DND-41 (cell line): ENCODE results near the gene HRH2.
A peak's percentile ranks its signal among the peaks of the same experiment; 100 is the strongest.

Experiments used
- ATAC-seq: fragments of 200-7000 bp; cut with Tn5 transposase; 3 replicates; pipeline ENCODE4 v1.9.1; 2021; ENCODE audit warnings: low read depth; ENCODE audit not compliant: insufficient read depth
- DNase-seq: peaks from one replicate; pipeline ENCODE4 v3.0.0-alpha.2; 2020
- H2AFZ ChIP-seq: 2 replicates; pipeline ENCODE4 v1.6.0; 2012; ENCODE audit warnings: low read depth, low read length
- H3K27ac ChIP-seq: 2 replicates; pipeline ENCODE4 v1.5.1; 2012; ENCODE audit warnings: low read length, inconsistent platforms
- H3K27me3 ChIP-seq: fragments of 200-600 bp; sonication (generic); 2 replicates; pipeline ENCODE4 v1.6.0; 2012; ENCODE audit warnings: low read length, mild to moderate bottlenecking, inconsistent platforms; ENCODE audit not compliant: insufficient read depth, poor library complexity
- H3K36me3 ChIP-seq: 2 replicates; pipeline ENCODE4 v1.5.1; 2012; ENCODE audit warnings: low read length, inconsistent platforms; ENCODE audit not compliant: insufficient read depth
- H3K4me1 ChIP-seq: 2 replicates; pipeline ENCODE4 v1.5.1; 2012; ENCODE audit warnings: mild to moderate bottlenecking, low read length; ENCODE audit not compliant: insufficient read depth
- H3K4me2 ChIP-seq: 2 replicates; pipeline ENCODE4 v1.6.0; 2012; ENCODE audit warnings: mild to moderate bottlenecking, moderate library complexity, low read length, inconsistent platforms; ENCODE audit not compliant: insufficient read depth
- H3K4me3 ChIP-seq, 2 experiments: fragments of 200-600 bp in 1 of 2; shearing (Covaris generic) in 1 of 2; 2 replicates each; pipeline ENCODE4 v1.5.1; 2012 to 2016; ENCODE audit warnings: inconsistent platforms in 2 of 2, low read length in 2 of 2, mild to moderate bottlenecking in 2 of 2, low read depth in 1 of 2, moderate library complexity in 1 of 2
- H3K79me2 ChIP-seq: 2 replicates; pipeline ENCODE4 v1.6.0; 2012; ENCODE audit warnings: low read length, inconsistent platforms; ENCODE audit not compliant: insufficient read depth
- H3K9ac ChIP-seq: 2 replicates; pipeline ENCODE4 v1.6.0; 2012; ENCODE audit warnings: low read depth, mild to moderate bottlenecking, inconsistent platforms, low read length, moderate library complexity
- H3K9me3 ChIP-seq: 2 replicates; pipeline ENCODE4 v1.5.1; 2012; ENCODE audit warnings: low read length, moderate library complexity, mild to moderate bottlenecking, inconsistent platforms; ENCODE audit not compliant: insufficient read depth, severe bottlenecking
- H4K20me1 ChIP-seq: 2 replicates; pipeline ENCODE4 v1.6.0; 2012; ENCODE audit warnings: low read length; ENCODE audit not compliant: insufficient read depth
- CTCF ChIP-seq: IDR thresholded peaks from 2 replicates; pipeline ENCODE4 v1.5.1; 2012; ENCODE audit warnings: borderline replicate concordance, low read length, moderate library complexity, mild to moderate bottlenecking; ENCODE audit not compliant: poor library complexity, severe bottlenecking; ENCODE audit errors: extremely low read depth
- EZH2 ChIP-seq: IDR thresholded peaks from 3 replicates; pipeline ENCODE4 v1.6.1; 2012; ENCODE audit warnings: borderline replicate concordance, low read depth, mild to moderate bottlenecking, moderate library complexity, low read length, inconsistent platforms; ENCODE audit not compliant: severe bottlenecking

The HRH2 gene

GRCh38 chr5:175728316-175728715, 70.4 kb downstream of the HRH2 start:
- H3K4me1 ChIP-seq, result no peaks in the 10 kb centered on the region
- H4K20me1 ChIP-seq, result peaks cover 5% of the 10 kb centered on the region
- TF ChIP-seq CTCF (no peak), EZH2 (no peak)
- no peak overlapping the region for H3K4me3 ChIP-seq
- no peak overlapping the region for H3K27ac ChIP-seq
- H3K27me3 ChIP-seq, result no peaks in the 10 kb centered on the region
- no peak overlapping the region for H3K9ac ChIP-seq
- no peak for ATAC-seq
- no peaks in the 10 kb centered on the region for H3K36me3 ChIP-seq
- H3K4me2 ChIP-seq, result no peak overlapping the region
- no peaks in the 10 kb centered on the region for H3K79me2 ChIP-seq
- no peaks in the 10 kb centered on the region for H3K9me3 ChIP-seq
- no peak for DNase-seq
- H2AFZ ChIP-seq, result no peak overlapping the region

DNA sequence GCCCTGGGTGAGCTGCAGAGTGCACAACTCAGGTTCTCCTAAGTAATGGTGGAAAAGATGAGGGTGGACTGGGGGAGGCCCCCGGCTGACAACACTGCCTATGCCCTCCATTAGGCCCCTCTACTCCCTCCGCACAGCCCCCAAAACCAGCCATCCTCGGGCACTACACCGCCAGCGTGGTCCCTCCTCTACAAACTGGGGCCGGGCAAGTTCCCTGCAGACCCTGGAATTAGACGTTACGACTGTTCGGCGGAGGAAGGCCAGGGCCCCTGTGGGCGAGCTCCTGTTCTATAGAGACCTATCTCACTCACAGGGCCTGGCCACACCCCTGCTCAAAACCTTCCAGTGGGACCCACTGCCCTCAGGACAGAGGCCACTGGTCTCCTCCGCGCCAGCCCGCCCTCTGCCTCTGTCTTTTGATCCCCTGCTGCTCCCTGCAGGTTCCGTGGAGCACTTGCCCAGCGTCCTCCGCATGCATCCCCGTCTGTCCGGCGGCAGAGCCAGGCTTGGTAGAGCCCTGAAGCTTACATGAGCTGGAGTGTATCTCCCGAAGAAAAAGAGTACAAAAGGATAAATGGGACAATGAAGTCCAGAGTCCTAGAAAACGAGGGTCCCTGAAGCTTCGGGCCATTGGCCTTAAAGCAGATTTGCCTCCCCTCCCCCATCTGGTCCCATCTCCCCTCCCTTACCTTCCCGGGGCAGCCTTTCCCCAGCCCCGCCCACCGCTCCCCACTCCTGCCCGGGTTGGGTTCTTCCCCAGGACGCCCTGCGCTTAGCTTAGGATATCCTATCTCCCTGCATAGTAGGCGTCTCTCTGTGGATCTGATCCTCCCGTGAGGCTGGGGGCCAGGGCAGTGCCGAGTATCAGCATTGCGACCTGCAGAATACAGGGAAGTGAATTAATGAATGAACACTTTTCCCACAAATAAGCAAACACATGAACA, 71.3 kb downstream of the HRH2 start:
- ATAC-seq (no peak; the same call in 2 of the 3 replicates), DNase-seq (no peak)
- no peak overlapping the region for H3K27ac ChIP-seq
- H3K79me2 ChIP-seq, result no peaks in the 10 kb centered on the region
- no peaks in the 10 kb centered on the region for H3K27me3 ChIP-seq
- no peak overlapping the region for H2AFZ ChIP-seq
- no peak overlapping the region for H3K9ac ChIP-seq
- no peak overlapping the region for H3K4me3 ChIP-seq
- H3K36me3 ChIP-seq, result no peaks in the 10 kb centered on the region
- no peaks in the 10 kb centered on the region for H3K9me3 ChIP-seq
- no peak overlapping the region for H3K4me2 ChIP-seq
- peaks cover 5% of the 10 kb centered on the region for H4K20me1 ChIP-seq
- no peak for TF ChIP-seq EZH2
- TF ChIP-seq CTCF, result no peak
- H3K4me1 ChIP-seq, result no peaks in the 10 kb centered on the region

DNA sequence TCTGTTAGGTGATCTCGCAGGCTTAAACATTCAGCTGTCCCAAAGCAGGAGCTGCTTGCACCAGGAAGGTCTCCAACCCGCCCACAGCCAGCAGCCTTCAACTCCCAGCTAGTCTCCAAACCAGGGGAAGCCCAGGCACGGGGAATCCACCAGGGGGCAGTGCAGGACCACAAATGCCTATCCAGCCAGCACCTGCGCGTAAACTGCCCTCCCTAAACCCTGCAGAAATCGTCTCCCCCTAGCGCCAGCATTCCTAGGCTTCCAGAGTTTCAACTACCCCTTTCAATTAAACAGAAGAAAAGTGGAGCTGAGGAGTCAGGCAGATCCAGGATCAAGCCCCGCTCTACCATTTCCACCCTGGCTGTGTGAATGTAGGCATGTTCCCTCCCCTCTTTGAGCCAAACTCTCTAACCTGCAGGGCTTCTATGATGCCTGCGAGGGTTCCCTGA, 72.0 kb downstream of the HRH2 start:
- no peak overlapping the region for H3K27ac ChIP-seq
- no peak overlapping the region for H3K4me3 ChIP-seq
- no peak overlapping the region for H3K9ac ChIP-seq
- DNase-seq (peak; percentile 88), ATAC-seq (peak; percentile 99)
- H3K4me1 ChIP-seq, result no peaks in the 10 kb centered on the region
- H3K27me3 ChIP-seq, result no peaks in the 10 kb centered on the region
- no peaks in the 10 kb centered on the region for H3K36me3 ChIP-seq
- no peak overlapping the region for H3K4me2 ChIP-seq
- no peaks in the 10 kb centered on the region for H3K9me3 ChIP-seq
- H4K20me1 ChIP-seq, result peaks cover 5% of the 10 kb centered on the region
- no peaks in the 10 kb centered on the region for H3K79me2 ChIP-seq
- H2AFZ ChIP-seq, result no peak overlapping the region
- TF ChIP-seq EZH2, result no peak
- peak; percentile 95 for TF ChIP-seq CTCF
